Middle frontal gyrus (tissue), 1 donor: ENCODE measurements around the gene GNAO1.
"Not testable (repeated sequence)": the region's sequence is repeated elsewhere in the genome, so short reads cannot be mapped to it uniquely, and the experiment has no call there.

Experiments used
- DNase-seq: peaks from one replicate; pipeline ENCODE4 v3.0.0-alpha.2; 2015; ENCODE audit warnings: low spot score; ENCODE audit errors: extremely low spot score

GNAO1 gene

DNA sequence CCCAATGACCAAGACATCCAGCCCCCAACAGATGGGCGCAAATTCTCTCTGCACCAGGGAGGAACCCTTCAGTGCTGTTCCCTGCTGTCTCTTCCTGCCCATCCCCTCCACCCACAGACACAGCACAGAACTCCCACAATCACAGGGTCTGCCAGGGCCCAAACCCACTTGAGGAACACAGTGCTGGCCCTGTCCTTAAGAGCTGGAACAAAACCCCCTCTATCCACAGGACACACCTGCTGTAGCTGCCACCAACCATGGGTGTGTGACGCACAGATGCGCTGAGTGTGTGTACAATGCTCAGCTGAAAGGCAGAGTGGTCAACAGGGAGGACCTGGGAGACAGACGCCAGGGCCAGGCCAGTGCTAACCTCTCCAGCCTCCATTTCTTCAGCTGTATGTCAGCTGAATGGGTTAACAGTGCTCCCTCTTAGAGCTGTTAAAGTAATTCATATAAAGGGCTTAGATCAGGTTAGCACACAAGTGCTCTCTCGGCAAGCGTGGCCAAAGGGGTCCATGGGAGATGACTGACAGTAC is 172.0 kb downstream of the GNAO1 start:
- DNase-seq = no peak

DNA sequence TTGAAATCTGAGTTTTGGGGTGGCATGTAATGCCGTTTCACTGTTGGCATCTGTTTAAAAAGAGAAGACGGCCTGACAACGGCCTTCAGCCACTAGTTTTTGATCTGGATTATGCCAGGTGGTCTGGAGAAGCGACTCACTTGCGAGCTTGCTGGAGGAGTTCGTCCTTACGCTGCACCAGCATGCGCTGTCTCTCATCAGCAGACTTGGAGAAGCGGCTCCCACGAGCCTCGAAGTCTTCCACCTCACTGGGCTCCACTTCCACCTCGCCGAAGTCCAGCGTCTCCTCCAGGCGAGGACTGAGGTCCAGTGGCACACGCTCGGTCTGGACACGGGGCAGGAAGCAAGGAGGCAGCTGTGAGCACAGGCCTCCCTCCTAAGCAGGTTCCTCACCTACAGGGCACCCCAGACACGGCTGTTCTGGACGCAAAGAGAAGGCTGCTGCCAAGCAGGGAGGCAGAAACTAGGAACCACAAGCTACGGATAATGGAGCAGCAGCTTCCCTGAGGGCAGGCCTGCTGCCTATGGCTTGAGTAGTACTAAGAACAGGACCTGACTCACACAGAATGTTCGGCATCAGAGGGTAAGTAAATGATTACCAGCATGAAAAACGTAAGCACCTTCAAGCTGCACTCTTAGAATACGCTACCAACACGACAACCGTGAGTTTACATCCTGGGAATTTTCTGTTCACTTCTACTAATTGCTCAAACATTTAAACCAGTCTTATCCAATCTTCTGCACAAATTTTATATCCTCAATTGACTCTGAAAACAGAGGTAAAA is 172.7 kb downstream of the GNAO1 start:
- no peak for DNase-seq

DNA sequence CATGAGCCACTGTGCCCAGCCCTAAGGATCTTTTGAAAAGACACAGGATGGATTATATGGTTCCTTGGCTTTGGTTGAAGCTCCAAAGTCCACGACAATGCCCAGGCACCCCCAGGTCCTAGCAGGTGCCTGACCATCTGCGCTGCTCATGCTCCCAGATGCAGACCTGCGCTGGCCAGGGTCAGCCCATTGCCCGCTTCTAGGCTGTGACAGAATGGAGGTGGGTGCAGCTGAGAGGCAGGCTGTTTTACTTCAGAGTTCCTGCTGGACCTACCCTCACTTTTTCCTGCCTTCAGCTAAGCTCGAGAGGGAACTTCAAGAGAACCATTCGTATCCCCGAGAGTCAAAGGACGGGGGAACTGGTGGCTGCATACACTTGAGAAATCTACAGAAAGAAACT is 173.6 kb downstream of the GNAO1 start:
- no peak for DNase-seq

DNA sequence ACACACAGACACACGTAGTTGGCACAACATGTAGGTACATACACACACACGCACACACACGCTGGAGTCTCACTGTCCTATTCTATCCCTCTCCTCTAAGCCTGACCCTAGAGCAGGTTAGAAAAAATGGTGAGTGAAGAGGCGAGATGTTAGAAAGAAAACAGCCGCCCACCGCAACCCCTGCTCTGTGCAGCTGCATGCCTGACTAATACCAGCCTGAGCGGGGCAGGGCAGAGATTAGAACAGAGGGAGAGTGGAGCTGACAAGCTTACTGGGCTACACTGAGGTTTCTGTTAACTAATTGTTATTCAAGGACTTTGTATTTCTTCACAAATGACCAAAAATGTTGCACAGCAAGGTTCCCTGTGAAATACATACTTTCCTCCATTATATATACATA is 174.3 kb downstream of the GNAO1 start:
- DNase-seq = no peak

DNA sequence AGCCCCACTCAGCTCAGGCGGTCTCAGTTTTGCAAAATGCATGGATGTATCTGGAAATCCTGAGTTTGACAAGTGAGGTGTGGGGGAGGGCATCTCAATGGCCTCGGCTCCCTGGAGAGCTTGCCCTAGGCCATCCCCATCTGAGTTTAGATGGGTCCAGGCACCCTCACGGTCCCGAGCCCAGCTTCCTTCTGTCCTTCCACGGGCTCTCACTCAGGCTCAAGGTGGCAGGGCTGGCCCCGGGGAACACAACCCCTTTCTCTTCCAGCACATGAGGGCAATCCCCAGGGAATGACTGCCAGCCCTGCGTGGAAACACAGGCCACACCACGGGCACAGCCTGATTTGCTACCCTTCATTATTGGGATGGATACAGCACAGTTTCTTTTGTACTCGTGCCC is 175.7 kb downstream of the GNAO1 start:
- DNase-seq = no peak

DNA sequence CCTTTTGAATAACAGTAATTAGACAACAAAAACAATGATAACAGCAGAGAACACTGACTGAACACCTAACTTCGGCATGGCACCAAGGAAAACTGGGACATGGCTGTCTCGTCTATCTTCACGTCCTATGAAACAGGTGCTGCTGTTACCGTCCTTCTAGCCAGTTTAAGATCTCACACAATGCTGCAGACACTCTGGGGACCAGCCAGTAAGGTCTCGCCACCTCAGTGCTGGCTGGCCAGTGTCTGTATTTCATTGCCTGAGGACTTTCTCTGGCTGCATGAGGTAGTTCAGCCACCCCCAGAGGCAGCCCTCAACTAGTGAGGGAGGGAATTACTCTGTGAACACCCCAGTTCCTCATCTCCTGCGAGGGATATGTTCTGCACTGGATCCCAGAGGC is 176.5 kb downstream of the GNAO1 start:
- DNase-seq = no peak

DNA sequence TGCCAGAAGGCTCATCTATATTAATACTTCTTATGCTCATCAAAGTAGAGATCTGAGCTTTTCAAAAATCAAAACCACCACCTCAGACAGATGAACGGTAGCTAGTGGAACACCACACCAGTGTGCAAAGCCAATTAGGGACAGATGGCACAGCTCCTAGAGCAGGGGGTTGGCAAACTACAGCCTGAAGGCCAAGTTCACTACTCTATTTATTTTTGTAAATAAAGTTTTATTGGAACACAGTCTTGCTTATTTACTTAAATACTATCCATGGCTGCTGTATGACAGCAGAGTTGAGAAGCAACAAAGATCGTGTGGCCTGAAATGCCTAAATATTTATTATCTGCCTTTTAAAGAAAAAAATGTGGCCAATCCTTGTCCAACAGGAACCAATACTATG is 177.3 kb downstream of the GNAO1 start:
- DNase-seq = no peak

DNA sequence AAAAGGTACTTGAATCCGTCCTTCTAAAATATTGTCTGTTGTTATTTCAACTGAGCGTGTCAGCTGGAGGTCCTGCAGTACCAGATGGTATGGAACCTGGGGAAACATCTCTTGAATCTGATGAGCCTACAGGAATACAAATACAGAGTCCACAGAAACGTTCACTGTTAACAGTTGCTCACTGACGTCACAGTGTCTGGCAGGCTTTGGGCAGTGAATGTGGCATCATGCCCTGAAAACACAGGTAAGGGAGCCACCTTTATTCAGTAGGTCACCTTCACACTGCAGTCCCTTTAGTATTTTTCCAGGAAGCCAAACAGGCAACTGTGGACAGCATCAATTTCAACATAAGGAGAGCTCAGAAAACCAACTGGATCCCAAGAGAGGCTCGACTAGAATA is 177.9 kb downstream of the GNAO1 start:
- no peak for DNase-seq

DNA sequence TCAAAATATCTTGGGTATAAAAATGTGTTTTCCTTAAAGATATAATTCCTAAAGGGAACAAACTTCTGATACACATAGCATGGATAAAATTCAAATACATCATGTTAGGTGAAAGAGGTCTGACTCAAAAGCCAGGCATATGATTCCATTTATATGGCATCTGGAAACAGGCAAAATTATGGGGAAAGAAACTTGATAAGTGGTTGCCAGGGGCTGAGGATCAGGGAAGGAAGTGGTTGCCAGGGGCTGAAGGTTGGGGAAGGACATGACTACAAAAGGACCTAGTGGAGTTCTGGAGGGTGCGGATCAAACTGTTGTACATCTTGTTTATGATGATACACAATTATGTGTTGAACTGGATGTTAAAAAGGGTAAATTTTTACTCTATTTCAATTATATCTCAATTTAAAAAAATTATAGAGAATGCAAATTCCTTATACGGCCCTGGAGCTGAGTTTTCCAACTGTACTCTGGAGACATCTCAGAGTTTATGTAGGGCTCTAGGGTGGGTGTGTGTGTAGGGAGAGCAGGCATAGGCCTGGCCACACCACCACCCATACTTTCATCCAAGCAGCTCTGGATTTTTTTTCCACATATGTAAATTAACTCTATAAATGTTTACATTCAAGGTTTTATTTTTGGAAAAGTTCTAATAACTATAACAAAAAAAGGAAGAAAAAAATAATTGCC is 179.0 kb downstream of the GNAO1 start:
- DNase-seq = no peak

DNA sequence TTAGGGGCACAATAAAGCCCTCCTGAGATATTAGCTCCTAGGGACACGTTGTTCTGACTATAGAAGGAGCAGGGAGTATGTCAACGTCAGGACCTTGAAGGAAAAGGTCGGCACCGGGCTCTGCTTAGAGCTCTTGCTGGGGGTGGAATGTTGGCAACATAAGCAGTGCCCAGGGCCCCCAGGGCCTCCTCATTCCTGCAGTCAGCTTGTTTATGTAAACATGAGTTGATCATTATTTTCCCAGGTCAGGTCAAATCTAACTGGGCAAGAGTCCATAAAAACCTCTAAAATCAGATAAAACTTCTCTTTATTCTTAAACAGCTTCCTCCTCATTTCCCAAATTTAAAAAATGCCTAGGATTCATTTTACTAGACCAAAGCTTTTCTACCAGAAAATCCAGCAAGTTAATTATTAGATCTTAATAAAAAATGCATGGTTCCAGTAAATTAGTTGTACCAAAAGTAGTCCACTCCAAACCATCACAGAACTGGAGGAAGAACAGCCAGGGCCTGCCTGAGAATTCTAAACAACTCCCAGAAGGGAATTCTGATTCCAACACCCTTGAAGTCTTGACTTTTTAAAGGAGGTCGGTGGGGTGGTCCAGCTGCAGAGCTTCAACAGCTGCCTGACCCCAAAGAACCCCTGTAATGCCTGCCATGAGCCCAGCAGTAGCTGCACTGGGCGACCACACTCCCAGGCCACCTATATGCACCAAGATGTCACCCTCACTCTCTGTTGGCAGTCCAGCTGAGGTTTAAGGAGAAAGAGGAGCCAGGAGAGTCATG is 179.8 kb downstream of the GNAO1 start:
- DNase-seq = no peak

DNA sequence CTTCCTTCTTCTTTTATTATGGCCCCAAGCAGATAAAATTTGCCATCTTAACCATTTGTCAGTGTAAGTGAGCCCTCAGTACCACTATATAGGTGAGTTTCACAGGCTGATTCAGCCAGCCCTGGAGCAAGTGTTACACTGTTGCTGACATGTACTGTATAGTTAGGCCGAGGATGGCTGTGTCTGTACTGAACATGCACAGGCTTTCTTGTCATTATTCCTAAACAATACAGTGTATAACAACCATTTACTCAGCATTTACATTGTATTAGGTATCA is 180.3 kb downstream of the GNAO1 start:
- no peak for DNase-seq

DNA sequence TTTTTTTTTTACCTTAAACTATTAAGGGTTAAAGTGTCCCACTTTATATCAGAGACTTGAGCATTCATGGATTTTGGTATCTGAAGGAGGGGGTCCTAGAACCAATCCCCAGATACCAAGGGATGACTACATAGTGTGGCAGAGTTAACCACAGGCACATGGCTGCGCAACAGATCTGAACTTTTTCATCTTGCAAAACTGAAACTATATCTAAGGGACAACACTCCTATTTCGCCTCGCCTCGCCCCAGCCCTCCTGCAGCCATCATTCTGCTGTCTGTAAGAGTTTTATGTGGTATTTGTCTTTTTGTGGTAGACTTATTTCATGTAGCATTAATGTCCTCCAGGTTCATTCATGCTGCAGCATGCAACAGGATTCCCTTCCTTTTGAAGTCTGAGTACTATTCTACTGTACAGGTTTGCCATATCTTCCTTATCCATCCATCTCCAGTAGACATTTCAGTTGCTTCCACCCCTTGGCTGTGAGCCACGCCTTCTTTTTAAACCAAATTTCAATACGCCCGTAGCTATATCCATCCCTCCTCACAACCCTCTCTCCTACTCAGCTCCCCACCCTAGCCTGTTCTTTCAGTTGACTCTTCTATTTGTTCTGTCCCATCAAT is 180.8 kb downstream of the GNAO1 start:
- DNase-seq = no peak

DNA sequence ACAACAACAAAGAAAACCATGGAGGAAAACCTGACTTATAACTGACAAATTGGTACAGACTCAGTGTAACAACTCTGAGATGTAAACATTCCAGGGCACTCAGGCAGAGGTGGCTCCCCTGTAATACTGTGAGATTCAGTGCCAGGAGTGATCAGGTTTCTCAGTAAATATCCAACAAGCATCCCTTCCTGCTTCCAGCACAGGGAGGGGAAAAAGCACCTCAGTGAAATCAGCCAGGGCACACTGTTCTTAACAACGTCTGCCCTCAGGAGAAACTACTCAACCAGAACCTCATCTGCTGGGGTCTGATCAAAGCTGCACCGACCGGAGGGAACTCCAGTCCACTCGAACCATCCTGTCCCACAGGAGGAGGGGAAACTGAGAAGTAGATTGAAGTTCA is 181.7 kb downstream of the GNAO1 start:
- DNase-seq = no peak

DNA sequence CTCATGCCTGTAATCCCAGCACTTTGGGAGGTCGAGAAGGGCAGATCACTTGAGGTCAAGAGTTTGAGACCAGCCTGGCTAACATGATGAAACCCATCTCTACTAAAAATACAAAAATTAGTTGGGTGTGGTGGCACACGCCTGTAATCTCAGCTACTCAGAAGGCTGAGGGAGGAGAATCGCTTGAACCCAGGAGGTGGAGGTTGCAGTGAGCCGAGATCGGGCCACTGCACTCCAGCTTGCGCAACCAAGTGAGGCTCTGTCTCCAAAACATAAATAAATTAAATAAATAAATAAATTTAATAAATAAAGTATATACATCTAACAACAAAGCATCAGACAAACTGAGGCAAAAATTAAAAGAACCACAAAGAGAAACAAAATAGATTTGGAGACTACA is 184.5 kb downstream of the GNAO1 start:
- DNase-seq = not testable (repeated sequence)

DNA sequence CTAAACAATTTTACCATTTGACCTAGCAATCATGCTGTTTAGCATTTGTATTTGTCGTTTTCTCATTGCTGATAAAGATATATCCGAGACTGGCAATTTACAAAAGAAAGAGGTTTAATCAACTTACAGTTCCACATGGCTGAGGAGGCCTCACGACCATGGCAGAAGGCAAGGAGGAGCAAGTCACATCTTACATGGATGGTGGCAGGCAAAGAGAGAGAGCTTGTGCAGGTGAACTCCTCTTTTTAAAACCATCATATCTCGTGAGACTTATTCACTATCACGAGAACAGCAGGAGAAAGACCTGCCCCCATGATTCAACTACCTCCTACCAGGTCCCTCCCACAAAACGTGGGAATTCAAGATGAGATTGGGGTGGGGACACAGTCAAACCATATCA is 187.8 kb downstream of the GNAO1 start:
- DNase-seq = not testable (repeated sequence)

DNA sequence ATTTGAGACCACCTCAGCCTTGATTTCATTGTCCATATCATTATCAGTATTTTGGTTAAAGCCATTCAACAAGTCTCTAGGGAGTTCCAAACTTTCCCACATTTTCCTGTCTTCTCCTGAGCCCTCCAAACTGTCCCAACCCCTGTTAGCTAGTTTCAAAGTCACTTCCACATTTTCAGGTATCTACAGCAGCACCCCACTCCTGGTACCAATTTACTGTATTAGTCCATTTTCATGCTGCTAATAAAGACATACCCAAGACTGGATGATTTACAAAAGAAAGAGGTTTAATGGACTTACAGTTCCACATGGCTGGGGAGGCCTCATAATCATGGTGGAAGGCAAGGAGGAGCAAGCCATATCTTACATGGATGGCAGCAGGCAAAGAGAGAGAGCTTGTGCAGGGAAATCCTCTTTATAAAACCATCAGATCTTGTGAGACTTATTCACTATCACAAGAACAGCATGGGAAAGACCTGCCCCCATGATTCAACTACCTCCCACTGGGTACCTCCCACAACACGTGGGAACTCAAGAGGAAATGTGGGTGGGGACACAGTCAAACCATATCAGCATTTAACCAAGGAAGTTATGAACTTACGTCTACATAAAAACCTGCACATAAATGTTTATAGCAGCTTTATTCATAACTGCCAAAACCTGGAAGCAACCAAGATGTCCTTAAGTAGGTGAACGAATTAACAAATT is 189.6 kb downstream of the GNAO1 start:
- DNase-seq = not testable (repeated sequence)

DNA sequence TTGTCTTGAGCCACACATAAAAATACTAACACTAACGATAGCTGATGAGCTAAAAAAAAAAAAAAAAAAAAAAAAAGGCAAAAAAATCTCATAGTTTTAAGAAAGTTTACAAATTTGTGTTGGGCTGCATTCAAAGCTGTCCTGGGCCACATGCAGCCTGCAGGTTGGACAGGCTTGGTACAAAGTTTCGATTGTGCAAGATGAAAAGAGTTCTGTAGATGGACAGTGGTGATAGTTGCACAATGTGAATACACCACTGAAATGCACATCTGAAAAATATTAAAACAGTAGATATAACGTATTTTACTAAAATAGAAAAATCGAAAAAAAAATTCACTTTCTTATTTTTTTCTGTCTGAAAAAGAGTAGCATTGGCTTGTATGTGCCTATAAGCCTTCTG is 191.2 kb downstream of the GNAO1 start:
- DNase-seq = no peak

DNA sequence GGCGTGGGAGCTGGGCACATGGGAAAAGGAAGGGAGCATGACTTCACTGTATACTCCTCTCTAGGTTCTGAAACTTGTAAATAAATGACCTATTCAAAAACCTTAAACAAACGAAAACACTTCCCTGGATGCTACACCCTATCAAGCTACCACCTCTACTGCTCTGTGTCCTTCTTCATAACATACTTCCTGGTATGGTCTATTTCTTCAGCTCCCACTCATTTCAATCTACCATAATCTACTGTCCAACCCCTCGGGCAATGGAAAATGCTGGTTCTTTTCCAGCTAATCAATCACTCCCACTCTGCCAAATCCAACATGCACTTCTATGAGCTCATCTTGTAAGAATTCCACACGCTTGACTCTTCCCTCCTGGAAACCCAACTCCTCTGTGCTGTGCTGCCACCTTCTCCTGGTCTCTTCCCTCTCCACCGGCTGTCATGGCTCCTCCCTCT is 191.6 kb downstream of the GNAO1 start:
- DNase-seq = no peak

DNA sequence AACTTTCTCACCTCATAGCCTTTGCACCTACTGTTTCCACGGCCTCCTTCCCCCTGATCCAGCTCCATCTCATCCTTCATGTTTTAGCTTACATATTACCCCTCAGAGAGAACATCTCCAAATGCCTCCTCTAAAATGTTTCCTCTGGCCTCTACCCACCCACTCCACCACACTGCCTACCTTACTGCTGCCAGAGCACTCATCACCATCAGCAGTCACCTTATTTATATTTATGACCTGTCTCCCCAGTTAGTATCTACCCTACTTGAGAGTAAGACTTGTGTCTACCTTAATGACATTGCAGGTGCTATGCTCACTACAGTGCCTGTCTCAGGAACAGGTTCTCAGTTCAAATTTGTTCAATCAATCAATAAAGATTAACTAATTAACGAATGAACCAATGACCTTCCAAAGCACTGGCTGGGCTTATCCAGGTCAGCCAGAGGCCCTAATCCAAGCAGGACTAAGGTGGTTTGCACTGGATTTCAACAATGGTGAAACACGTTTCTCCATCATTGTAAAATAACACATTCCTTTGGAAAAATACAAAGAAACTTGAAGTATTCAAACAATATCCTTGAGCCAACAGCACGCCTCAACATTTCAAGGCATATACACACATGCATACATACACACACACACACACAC is 192.9 kb downstream of the GNAO1 start:
- DNase-seq = no peak

DNA sequence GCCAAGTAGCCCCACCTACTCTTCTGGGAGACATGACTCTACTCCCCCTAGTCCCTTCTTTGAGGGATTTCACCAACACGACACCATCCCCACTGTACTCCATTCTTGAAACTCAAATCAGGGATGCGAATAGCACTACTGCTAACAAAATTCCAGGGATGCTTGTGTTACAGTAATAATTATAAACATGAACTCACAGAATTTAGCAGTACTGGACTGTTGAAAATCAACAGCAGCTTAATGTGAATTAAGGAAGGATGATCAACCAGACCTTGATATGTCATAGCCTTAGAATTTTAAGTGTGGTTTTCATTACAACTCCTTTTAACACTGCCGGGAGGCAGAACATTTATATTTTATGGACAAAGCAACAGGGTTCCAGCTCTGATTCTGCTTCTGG is 196.1 kb downstream of the GNAO1 start:
- DNase-seq = no peak

DNA sequence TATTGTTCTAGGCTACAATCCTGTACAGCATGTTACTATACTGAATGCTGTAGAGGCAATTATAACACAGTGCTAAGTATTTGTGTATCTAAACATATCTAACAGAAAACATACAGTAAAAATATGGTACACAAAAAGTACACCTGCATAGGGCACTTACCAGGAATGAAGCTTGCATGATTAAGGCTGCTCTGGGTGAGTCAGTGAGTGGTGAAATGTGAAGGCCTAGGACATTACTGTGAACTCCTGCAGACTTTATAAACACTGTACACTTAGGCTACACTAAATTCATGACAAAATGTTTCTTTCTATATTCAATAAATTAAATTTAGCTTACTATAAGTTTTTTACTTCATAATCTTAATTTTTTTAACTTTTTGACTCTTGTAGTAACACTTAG is 196.9 kb downstream of the GNAO1 start:
- no peak for DNase-seq
